ENCODE results near the gene ADAMTSL3.

DNA sequence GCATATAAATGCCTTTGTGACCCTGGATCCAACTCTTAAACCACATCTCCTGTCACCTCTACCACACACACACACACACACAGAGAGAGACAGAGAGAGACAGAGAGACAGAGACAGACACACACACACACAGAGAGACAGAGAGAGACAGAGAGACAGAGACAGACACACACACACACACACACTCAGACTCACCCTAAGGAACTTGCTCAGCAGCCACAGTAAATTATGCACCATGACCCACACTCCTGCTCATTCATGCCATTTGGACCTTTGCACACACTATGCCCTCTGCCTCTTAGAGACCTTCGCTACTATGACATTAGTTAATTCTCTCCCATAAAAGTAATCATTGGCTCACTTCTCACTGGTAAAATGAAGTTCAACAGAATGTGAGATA lies 275.7 kb downstream of the ADAMTSL3 start:
- TF ChIP-seq, protein P1, sequence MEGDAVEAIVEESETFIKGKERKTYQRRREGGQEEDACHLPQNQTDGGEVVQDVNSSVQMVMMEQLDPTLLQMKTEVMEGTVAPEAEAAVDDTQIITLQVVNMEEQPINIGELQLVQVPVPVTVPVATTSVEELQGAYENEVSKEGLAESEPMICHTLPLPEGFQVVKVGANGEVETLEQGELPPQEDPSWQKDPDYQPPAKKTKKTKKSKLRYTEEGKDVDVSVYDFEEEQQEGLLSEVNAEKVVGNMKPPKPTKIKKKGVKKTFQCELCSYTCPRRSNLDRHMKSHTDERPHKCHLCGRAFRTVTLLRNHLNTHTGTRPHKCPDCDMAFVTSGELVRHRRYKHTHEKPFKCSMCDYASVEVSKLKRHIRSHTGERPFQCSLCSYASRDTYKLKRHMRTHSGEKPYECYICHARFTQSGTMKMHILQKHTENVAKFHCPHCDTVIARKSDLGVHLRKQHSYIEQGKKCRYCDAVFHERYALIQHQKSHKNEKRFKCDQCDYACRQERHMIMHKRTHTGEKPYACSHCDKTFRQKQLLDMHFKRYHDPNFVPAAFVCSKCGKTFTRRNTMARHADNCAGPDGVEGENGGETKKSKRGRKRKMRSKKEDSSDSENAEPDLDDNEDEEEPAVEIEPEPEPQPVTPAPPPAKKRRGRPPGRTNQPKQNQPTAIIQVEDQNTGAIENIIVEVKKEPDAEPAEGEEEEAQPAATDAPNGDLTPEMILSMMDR (IDR thresholded peaks at IDR 0.05; ENCODE audit: low read depth, low read length): no peak
- no peak for TF ChIP-seq EZH2phosphoT487 (IDR thresholded peaks at IDR 0.05; ENCODE audit: low read depth)
